IMR-90 (cell line): ENCODE measurements around the gene CRYGS. TPM values are rescaled to one million over a fixed set of nuclear protein-coding genes. Genes with fewer than 3 reads are reported as not detected.

Experiments
- ATAC-seq: fragments of 200-7000 bp; cut with Tn5 transposase; 2 replicates; pipeline ENCODE4 v1.9.1; 2020; ENCODE audit warnings: low read depth, mild to moderate bottlenecking, moderate library complexity
- BruUV-seq: library from RNA; stranded (reverse); fragments of 400-500 nt; replicated peaks from 2 replicates; lab custom pipeline; 2021; lab: Mats Ljungman, UMichigan
- CTCF ChIA-PET: fragments of 300-600 bp; formaldehyde crosslinking; extraction: SDS; loops from one replicate; lab custom pipeline; 2021; ENCODE audit warnings: antibody characterized with exemption; lab: Yijun Ruan, JAX
- POLR2A ChIA-PET: fragments of 300-600 bp; sonication (Branson Sonifier 250); formaldehyde crosslinking; loops from one replicate; lab custom pipeline; 2022; ENCODE audit warnings: antibody characterized with exemption; ENCODE audit not compliant: unreplicated experiment; lab: Charles Lee
- DNase-seq: peaks from one replicate; pipeline ENCODE4 v3.0.0; 2013
- H2AFZ ChIP-seq: replicated peaks from 2 replicates; pipeline ENCODE3; 2013; ENCODE audit warnings: low read length, mild to moderate bottlenecking; ENCODE audit not compliant: poor library complexity
- H2AK5ac ChIP-seq: 2 replicates; pipeline ENCODE4 v1.6.1; 2013; ENCODE audit warnings: low read depth, low read length, inconsistent platforms
- H2AK9ac ChIP-seq: replicated peaks from 2 replicates; pipeline ENCODE3; 2013; ENCODE audit warnings: mild to moderate bottlenecking, low read depth, low read length, moderate library complexity; ENCODE audit not compliant: poor library complexity
- H2BK120ac ChIP-seq: 2 replicates; pipeline ENCODE4 v1.6.1; 2013; ENCODE audit warnings: low read depth, low read length, inconsistent platforms
- H2BK15ac ChIP-seq: 3 replicates; pipeline ENCODE4 v1.6.1; 2013; ENCODE audit warnings: low read depth, low read length, inconsistent platforms
- H2BK20ac ChIP-seq: 2 replicates; pipeline ENCODE4 v1.6.1; 2013; ENCODE audit warnings: low read depth, mild to moderate bottlenecking, inconsistent platforms, low read length, moderate library complexity
- H2BK5ac ChIP-seq: 2 replicates; pipeline ENCODE4 v1.6.1; 2013; ENCODE audit warnings: mild to moderate bottlenecking, low read depth, low read length, inconsistent platforms; ENCODE audit not compliant: poor library complexity, severe bottlenecking
- H3K14ac ChIP-seq: replicated peaks from 2 replicates; pipeline ENCODE4 v1.6.1; 2013; ENCODE audit warnings: low read depth, low read length, inconsistent platforms
- H3K18ac ChIP-seq: 2 replicates; pipeline ENCODE4 v1.6.1; 2013; ENCODE audit warnings: low read depth, low read length, control low read depth
- H3K23ac ChIP-seq: 2 replicates; pipeline ENCODE4 v1.6.1; 2013; ENCODE audit warnings: low read depth, low read length, inconsistent platforms
- H3K27ac ChIP-seq: 2 replicates; pipeline ENCODE4 v1.5.1; 2013; ENCODE audit warnings: mild to moderate bottlenecking, control low read depth, low read length; ENCODE audit not compliant: insufficient read depth
- H3K27me3 ChIP-seq: 2 replicates; pipeline ENCODE4 v1.6.1; 2013; ENCODE audit warnings: low read length; ENCODE audit not compliant: control insufficient read depth, insufficient read depth
- H3K36me3 ChIP-seq: 2 replicates; pipeline ENCODE4 v1.6.1; 2013; ENCODE audit warnings: low read length, mixed read lengths; ENCODE audit not compliant: control insufficient read depth, insufficient read depth
- H3K4ac ChIP-seq: 2 replicates; pipeline ENCODE4 v1.6.1; 2013; ENCODE audit warnings: low read depth, low read length, inconsistent platforms
- H3K4me1 ChIP-seq: 2 replicates; pipeline ENCODE4 v1.6.1; 2013; ENCODE audit warnings: low read length, mixed read lengths; ENCODE audit not compliant: control insufficient read depth, insufficient read depth
- H3K4me2 ChIP-seq: 2 replicates; pipeline ENCODE4 v1.6.1; 2013; ENCODE audit warnings: low read depth, mild to moderate bottlenecking, control low read depth, low read length, moderate library complexity
- H3K4me3 ChIP-seq: 2 replicates; pipeline ENCODE4 v1.5.1; 2013; ENCODE audit warnings: low read depth, mild to moderate bottlenecking, control low read depth, low read length, moderate library complexity; ENCODE audit not compliant: insufficient read depth
- H3K56ac ChIP-seq: 2 replicates; pipeline ENCODE4 v1.6.1; 2013; ENCODE audit warnings: low read length, inconsistent platforms; ENCODE audit not compliant: insufficient read depth; ENCODE audit errors: extremely low read depth
- H3K79me1 ChIP-seq, 2 experiments: 2 replicates each; pipeline ENCODE4 v1.6.1; 2013; ENCODE audit warnings: low read length in 2 of 2, inconsistent platforms in 1 of 2, low read depth in 1 of 2
- H3K9ac ChIP-seq: 2 replicates; pipeline ENCODE4 v1.6.1; 2013; ENCODE audit warnings: low read depth, low read length, control low read depth
- H3K9me1 ChIP-seq: 2 replicates; pipeline ENCODE4 v1.6.1; 2013; ENCODE audit warnings: low read length, inconsistent platforms; ENCODE audit not compliant: insufficient read depth
- H3K9me3 ChIP-seq: 2 replicates; pipeline ENCODE4 v1.6.1; 2013; ENCODE audit warnings: low read length; ENCODE audit not compliant: control insufficient read depth, insufficient read depth
- H4K20me1 ChIP-seq: 2 replicates; pipeline ENCODE4 v1.6.1; 2013; ENCODE audit warnings: low read length, inconsistent platforms; ENCODE audit not compliant: insufficient read depth
- H4K5ac ChIP-seq: 2 replicates; pipeline ENCODE4 v1.6.1; 2013; ENCODE audit warnings: mild to moderate bottlenecking, low read depth, low read length, control low read depth
- H4K8ac ChIP-seq, 2 experiments: 2 replicates each; pipeline ENCODE4 v1.6.1; 2013; ENCODE audit warnings: low read depth in 2 of 2, low read length in 2 of 2, control low read depth in 1 of 2, inconsistent platforms in 1 of 2
- H4K91ac ChIP-seq: 2 replicates; pipeline ENCODE4 v1.6.1; 2013; ENCODE audit warnings: low read depth, low read length, inconsistent platforms; ENCODE audit not compliant: insufficient read depth
- FOS ChIP-seq: fragments of 150-350 bp; IDR thresholded peaks from 2 replicates; pipeline ENCODE4 v1.6.1; 2016; ENCODE audit warnings: low read depth, low read length
- MAFK ChIP-seq: IDR thresholded peaks from 2 replicates; pipeline ENCODE4 v1.6.1; 2012; ENCODE audit warnings: low read depth, low read length, improper control_type of control experiment
- RAD21 ChIP-seq: IDR thresholded peaks from 2 replicates; pipeline ENCODE4 v1.6.1; 2012; ENCODE audit warnings: low read length, improper control_type of control experiment
- RCOR1 ChIP-seq: IDR thresholded peaks from 2 replicates; pipeline ENCODE4 v1.6.1; 2012; ENCODE audit warnings: mild to moderate bottlenecking, low read length, improper control_type of control experiment; ENCODE audit not compliant: insufficient replicate concordance
- RFX5 ChIP-seq: IDR thresholded peaks from 2 replicates; pipeline ENCODE4 v1.8.0; 2012; ENCODE audit warnings: low read depth, mild to moderate bottlenecking, low read length, moderate library complexity
- WGBS, 2 experiments: methylation state at CpG; one replicate each; pipeline versions ENCODE4 v1.1.5 to v1.1.7; 2013; ENCODE audit warnings: missing lambda C conversion rate in 2 of 2; ENCODE audit not compliant: insufficient read length in 1 of 2; ENCODE audit errors: extremely low coverage in 2 of 2; 5-methylcytosine and 5-hydroxymethylcytosine counted together
- dilution Hi-C: fragments of 300-500 bp; cut with HindIII; formaldehyde crosslinking; loops from one replicate; pipeline ENCODE4 v1.14.3; 2018; ENCODE audit warnings: low sequenced_read_pairs; ENCODE audit not compliant: unreplicated experiment
- in situ Hi-C: fragments of 300-500 bp; cut with MboI; formaldehyde crosslinking; loops from 3 replicates; pipeline ENCODE4 v1.14.3; 2019; ENCODE audit warnings: low sequenced_read_pairs, inconsistent platforms, mixed read lengths
- intact Hi-C: fragments of 100-400 bp; cut with micrococcal nuclease; formaldehyde crosslinking; loops from 2 replicates; pipeline ENCODE4 v1.10.0; 2022
- polyA plus RNA-seq, 3 experiments: library from polyadenylated mRNA; depleted of rRNA; stranded (reverse); fragments of >200 nt; gene quantifications; 2 replicates each; pipeline ENCODE4 v1.2.3, GENCODE V29; 2012; ENCODE audit warnings: low replicate concordance in 1 of 3
- total RNA-seq: library from RNA; depleted of rRNA; stranded (reverse); fragments of >200 nt; gene quantifications from 2 replicates; pipeline ENCODE4 v1.2.3, GENCODE V29; 2012

Gene CRYGS
- total and polyA plus RNA-seq, 2 of the 4 experiments (the other 2 are of a cell fraction) = 0.36 to 2.1 TPM

DNA sequence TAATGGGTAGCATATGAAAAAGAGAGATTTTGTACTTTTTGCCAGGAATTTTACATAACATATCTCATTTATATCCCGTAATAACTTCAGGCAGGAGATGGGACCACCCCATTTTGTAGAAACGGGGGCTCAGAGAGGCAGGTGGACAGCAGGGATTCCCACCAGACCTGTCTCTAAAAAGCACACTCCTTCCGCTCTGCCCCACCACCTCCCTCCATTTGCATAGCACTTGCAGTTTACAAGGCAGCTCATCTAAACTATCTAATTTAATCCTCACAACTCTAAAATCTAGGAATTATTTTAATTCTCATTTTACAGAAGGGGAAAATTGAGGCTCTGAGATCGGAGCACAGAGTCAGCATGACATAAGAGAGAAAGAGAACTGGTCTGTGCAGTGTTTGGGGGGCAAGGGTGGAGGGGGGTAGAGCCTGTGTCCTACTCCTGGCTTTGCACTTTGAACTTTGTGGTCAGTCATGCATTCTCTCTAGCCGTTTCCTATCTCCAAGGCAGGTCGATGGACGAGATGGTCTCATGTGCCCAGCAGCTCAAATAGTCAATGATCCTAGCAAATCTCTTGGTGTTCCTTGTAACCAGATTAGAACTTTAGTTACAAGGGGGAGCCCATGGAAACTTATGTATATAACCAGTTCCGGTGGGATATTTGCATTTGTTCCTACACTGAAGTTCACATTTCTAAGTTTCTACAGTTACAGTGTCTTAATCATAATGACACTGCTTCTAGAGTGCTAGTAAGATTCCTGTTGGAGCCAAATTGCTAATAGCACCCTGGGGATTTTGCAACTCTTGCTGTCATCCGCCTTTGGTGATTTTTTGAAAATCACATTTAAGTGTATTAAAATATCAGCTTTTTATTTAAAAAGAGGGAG is 18.6 kb downstream of the CRYGS start:
- Histone ChIP-seq H2BK120ac (no peak overlapping the region), H4K91ac (no peak overlapping the region), H3K27ac (no peak overlapping the region), H3K4me3 (no peak overlapping the region), H4K20me1 (no peaks in the 10 kb centered on the region), H3K9me1 (no peaks in the 10 kb centered on the region), H3K9me3 (no peaks in the 10 kb centered on the region), H3K4me2 (no peak overlapping the region), H2AFZ (no peak overlapping the region), H3K14ac (no peak overlapping the region), H3K27me3 (peaks cover 20% of the 10 kb centered on the region), H3K23ac (no peak overlapping the region), H2AK5ac (no peak overlapping the region), H3K79me1 (no peaks in the 10 kb centered on the region), H3K9ac (no peak overlapping the region), H2BK15ac (no peak overlapping the region), H3K4ac (no peak overlapping the region), H3K4me1 (no peaks in the 10 kb centered on the region), H2AK9ac (no peak overlapping the region), H4K5ac (no peak overlapping the region), H2BK20ac (no peak overlapping the region), H3K18ac (no peak overlapping the region), H3K56ac (no peak overlapping the region), H2BK5ac (no peak overlapping the region), H3K36me3 (no peaks in the 10 kb centered on the region), H4K8ac (no peak overlapping the region)
- in situ Hi-C loops = no loop called here
- 24% methylated on average over 4 of the region's 9 CpGs; no CpG with 5 or more reads in 1 of the 2 experiments for WGBS, 2 experiments
- intact Hi-C loops = no loop called here
- no peak for DNase-seq
- ATAC-seq = no peak
- no peak for TF ChIP-seq FOS
- TF ChIP-seq RAD21 = no peak
- no peak for TF ChIP-seq MAFK
- TF ChIP-seq RFX5 = no peak
- TF ChIP-seq RCOR1 = no peak
- BruUV-seq = no TSS peak
- CTCF ChIA-PET = no interaction called here
- POLR2A ChIA-PET = no interaction called here
- dilution Hi-C loops = no loop called here
